ENCODE results near the gene VAT1.

GRCh38 chr17:43024407-43025289 is 2.5 kb upstream of the VAT1 start, which contains the start of gene RND2:
- TF ChIP-seq TAF1 (IDR thresholded peaks at IDR 0.05; ENCODE audit: low read depth, low read length), result no peak
- no peak for TF ChIP-seq POLR2AphosphoS5 (IDR thresholded peaks at IDR 0.05; ENCODE audit: low read depth, low read length)
- TF ChIP-seq POLR2A (IDR thresholded peaks at IDR 0.05; ENCODE audit: low read depth, low read length), result no peak
- no peak for TF ChIP-seq PAX5 (IDR thresholded peaks at IDR 0.05; ENCODE audit: insufficient read depth, low read length, severe bottlenecking)
- TF ChIP-seq POU2F2 (IDR thresholded peaks at IDR 0.05; ENCODE audit: low read depth, low read length), result no peak

Measured in GM12891 (cell line).